ENCODE measurements around the gene CBX3. TPM values are rescaled to one million over a fixed set of nuclear protein-coding genes. Genes with fewer than 3 reads are reported as not detected.

Gene CBX3
- total RNA-seq = 100 to 1,000 TPM; 212 to 213 TPM

GRCh38 chr7:26201247-26202018, at the start of gene CBX3:
CBX3 (plus strand) TSS chr7:26201745; CDS start chr7:26202999, 1,254 bp downstream.

GRCh38 chr7:26151953-26152781, 49.4 kb upstream of the CBX3 start, which contains the start of gene NFE2L3:
NFE2L3 (plus strand) TSS chr7:26152198; CDS start chr7:26152499, 301 bp downstream.

GRCh38 chr7:26200444-26201246, 900 bp upstream of the CBX3 start, which contains the start of gene HNRNPA2B1:
HNRNPA2B1 (minus strand) TSS chr7:26200746; CDS start chr7:26200577, 169 bp downstream.

Other genes with a start within 250 kb of the CBX3 start
- 10 to 100 TPM; 13.6 to 14.2 TPM for gene NFE2L3, start 49.5 kb upstream of the CBX3 start, total RNA-seq
- gene HNRNPA2B1, start 999 bp upstream of the CBX3 start, total RNA-seq = 100 to 1,000 TPM; 622 to 647 TPM
- gene SNX10, start 90.1 kb downstream of the CBX3 start, total RNA-seq = 10 to 100 TPM; 21.3 to 22.9 TPM

Measured in activated naive CD4-positive, alpha-beta T cell treated with anti-CD3 and anti-CD28 coated beads, Interleukin-2, amount 10 ng/mL, durations not matched to agents 5 hours and 36 hours (primary cell).